BJ (cell line): Measurements from ENCODE around the gene UIMC1. TPM values are rescaled to one million over a fixed set of nuclear protein-coding genes. Genes with fewer than 3 reads are reported as not detected.

Experiments
- CTCF ChIA-PET: fragments of 350-600 bp; formaldehyde crosslinking; extraction: SDS; loops from one replicate; lab custom pipeline; 2021; ENCODE audit warnings: antibody characterized with exemption, inconsistent platforms; lab: Yijun Ruan, JAX
- POLR2A ChIA-PET: fragments of 300-600 bp; sonication (Branson Sonifier 250); formaldehyde crosslinking; extraction: SDS; loops from one replicate; lab custom pipeline; 2021; ENCODE audit warnings: antibody characterized with exemption; lab: Charles Lee
- DNase-seq: peaks from one replicate; pipeline ENCODE4 v3.0.0-alpha.2; 2011; ENCODE audit warnings: low read depth
- H3K27me3 ChIP-seq: 2 replicates; pipeline ENCODE4 v1.6.0; 2011; ENCODE audit warnings: low read length; ENCODE audit not compliant: control insufficient read depth, insufficient read depth
- H3K36me3 ChIP-seq: 2 replicates; pipeline ENCODE4 v1.5.1; 2011; ENCODE audit warnings: low read length; ENCODE audit not compliant: control insufficient read depth, insufficient read depth
- H3K4me3 ChIP-seq: 2 replicates; pipeline ENCODE4 v1.5.1; 2011; ENCODE audit warnings: low read depth, mild to moderate bottlenecking, control low read depth, low read length
- polyA plus RNA-seq: library from polyadenylated mRNA; depleted of rRNA; stranded (reverse); fragments of >200 nt; gene quantifications from 2 replicates; pipeline ENCODE4 v1.2.3, GENCODE V29; 2011
- TF ChIP-seq, protein P1 (sequence below): IDR thresholded peaks from 2 replicates; pipeline ENCODE4 v1.5.1; 2011; ENCODE audit warnings: low read depth, mild to moderate bottlenecking, control low read depth, inconsistent platforms, low read length, moderate library complexity; ENCODE audit not compliant: insufficient read depth

The UIMC1 gene
- polyA plus RNA-seq, 1 experiment = 14.1 TPM

DNA sequence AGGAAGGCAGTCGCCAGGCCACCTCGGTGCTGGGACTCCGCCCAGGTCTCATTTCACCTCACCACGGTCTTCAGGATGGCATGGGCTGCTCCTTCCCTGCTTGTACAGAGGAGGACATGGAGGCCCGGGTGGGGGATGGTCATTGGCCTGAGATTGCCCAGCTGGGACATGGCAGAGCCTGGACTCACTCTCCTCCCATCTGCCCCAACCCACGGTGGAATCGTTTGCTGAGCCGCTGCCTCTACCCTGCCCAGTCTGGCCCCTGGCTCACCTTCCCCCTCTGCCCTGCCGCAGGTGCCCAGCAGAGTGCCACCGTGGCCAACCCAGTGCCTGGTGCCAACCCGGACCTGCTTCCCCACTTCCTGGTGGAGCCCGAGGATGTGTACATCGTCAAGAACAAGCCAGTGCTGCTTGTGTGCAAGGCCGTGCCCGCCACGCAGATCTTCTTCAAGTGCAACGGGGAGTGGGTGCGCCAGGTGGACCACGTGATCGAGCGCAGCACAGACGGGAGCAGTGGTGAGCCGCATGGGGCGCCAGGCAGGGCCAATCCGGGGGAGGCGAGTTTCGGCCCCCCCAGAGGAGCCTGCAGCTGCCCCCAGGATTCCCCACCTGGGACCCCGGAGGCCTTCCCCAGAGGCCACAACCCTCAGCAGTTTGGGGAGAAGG, 144.1 kb downstream of the UIMC1 start:
- TF ChIP-seq, protein P1, sequence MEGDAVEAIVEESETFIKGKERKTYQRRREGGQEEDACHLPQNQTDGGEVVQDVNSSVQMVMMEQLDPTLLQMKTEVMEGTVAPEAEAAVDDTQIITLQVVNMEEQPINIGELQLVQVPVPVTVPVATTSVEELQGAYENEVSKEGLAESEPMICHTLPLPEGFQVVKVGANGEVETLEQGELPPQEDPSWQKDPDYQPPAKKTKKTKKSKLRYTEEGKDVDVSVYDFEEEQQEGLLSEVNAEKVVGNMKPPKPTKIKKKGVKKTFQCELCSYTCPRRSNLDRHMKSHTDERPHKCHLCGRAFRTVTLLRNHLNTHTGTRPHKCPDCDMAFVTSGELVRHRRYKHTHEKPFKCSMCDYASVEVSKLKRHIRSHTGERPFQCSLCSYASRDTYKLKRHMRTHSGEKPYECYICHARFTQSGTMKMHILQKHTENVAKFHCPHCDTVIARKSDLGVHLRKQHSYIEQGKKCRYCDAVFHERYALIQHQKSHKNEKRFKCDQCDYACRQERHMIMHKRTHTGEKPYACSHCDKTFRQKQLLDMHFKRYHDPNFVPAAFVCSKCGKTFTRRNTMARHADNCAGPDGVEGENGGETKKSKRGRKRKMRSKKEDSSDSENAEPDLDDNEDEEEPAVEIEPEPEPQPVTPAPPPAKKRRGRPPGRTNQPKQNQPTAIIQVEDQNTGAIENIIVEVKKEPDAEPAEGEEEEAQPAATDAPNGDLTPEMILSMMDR = no peak
- CTCF ChIA-PET = no interaction called here
- Histone ChIP-seq H3K27me3 (peaks cover 30% of the 10 kb centered on the region), H3K36me3 (no peaks in the 10 kb centered on the region), H3K4me3 (no peak overlapping the region)
- POLR2A ChIA-PET = no interaction called here
- DNase-seq = no peak

DNA sequence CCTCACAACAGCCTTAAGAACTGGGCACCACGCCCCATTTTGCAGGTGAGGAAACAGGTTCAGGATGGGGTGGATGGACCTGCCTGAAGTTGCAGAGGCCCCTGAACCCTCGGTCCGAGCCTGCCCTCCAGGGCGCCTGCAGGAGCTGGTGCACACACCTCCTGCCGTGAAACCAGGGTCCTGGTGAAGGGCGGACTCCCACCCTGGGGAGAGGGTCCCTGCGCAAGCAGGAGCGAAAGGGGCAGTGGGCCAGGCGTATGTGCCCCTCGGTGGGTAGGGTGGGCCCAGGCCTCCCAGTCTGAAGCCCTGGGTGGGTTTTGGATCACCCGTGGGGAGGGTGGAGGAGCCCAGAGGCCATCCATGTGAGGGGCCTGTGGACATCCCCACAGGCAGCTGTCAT, 145.3 kb downstream of the UIMC1 start:
- Histone ChIP-seq H3K27me3 (peaks cover 25% of the 10 kb centered on the region), H3K36me3 (no peaks in the 10 kb centered on the region), H3K4me3 (no peak overlapping the region)
- DNase-seq = no peak
- TF ChIP-seq, protein P1 = no peak
- CTCF ChIA-PET = no interaction called here
- POLR2A ChIA-PET = no interaction called here

DNA sequence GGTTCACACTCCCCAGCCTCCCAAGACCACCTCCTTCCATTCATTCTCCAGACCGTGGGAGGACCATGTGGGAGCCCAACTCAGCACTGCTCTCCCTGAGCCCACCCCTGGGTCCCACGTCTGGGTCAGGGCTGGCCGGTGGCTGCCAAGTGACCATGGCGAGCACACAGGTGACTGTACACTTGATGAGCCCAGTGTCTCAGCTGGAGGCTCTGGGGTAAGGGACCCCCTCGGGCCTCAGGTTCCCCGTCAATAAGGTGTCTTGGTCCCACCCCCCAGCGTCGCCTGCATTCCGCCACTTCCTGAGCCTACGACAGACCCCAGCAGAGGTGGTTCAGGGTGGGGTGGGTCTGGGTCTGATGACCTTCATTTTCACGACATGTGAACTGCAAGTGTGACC, 146.2 kb downstream of the UIMC1 start:
- DNase-seq = no peak
- TF ChIP-seq, protein P1 = no peak
- ChIA-PET CTCF (no interaction called here), POLR2A (no interaction called here)
- Histone ChIP-seq H3K4me3 (no peak overlapping the region), H3K36me3 (no peaks in the 10 kb centered on the region), H3K27me3 (peaks cover 21% of the 10 kb centered on the region)

DNA sequence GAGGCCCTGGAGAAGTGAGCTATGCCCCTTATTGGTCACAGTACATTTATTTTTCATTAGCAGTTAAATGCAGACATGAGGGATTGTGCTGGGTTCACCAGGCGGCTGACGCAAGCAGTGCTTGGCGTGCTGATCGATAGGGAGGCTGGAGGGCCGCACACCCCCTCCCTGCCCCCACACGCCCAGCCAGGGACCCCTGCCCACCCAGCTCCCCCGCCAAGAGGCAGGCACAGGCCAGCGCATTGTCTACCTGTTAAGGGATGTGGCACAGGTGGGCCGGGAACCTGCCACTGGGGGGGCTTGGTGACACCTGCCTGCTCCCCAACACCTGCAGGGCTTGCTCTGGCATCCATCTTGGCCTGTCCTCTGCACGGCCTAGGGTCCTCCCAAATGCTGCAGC, 146.7 kb downstream of the UIMC1 start:
- CTCF ChIA-PET = no interaction called here

DNA sequence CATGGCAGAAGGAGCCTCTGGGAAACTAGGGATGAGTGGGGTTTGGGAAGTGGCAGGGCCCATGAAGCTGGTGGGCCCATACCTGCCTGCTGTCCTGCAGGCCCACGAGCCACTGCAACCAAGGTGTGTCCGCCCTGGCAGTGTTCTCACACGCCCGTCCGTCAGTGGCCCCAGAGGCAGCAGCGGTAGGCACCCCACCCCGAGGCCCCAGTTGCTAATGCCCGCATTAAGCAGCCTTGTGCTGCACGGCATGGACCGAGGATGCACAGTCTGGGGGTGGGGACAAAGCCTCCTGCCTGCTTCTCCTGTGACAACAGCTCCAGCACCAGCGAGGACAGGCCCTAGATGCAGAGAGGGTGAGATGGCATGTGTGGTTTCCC, 148.7 kb downstream of the UIMC1 start:
- no peak overlapping the region for H3K4me3 ChIP-seq
- CTCF ChIA-PET = interaction anchor here (1.1 kb wide), 1 partner anchor 9 kb away, joined by 3 read pairs; no protein-coding TSS in a partner anchor
- no peak for DNase-seq
- peaks cover 10% of the 10 kb centered on the region for H3K27me3 ChIP-seq
- H3K36me3 ChIP-seq = no peaks in the 10 kb centered on the region
- TF ChIP-seq, protein P1 = no peak
- POLR2A ChIA-PET = no interaction called here

More for the DNA sequence above, 146.7 kb downstream of the UIMC1 start:
- Histone ChIP-seq H3K36me3 (no peaks in the 10 kb centered on the region), H3K4me3 (no peak overlapping the region), H3K27me3 (peaks cover 19% of the 10 kb centered on the region)
- no peak for DNase-seq
- POLR2A ChIA-PET = no interaction called here
- TF ChIP-seq, protein P1 = no peak
